Neural progenitor cell (in vitro differentiated cells): Measurements from ENCODE around the gene CCDC178. TPM values are rescaled to one million over a fixed set of nuclear protein-coding genes. Genes with fewer than 3 reads are reported as not detected.

Experiments used
- DNase-seq: peaks from one replicate; pipeline ENCODE4 v3.0.0-alpha.2; 2016; ENCODE audit warnings: low spot score
- H2AFZ ChIP-seq: fragments of 200-600 bp; sonication (generic); replicated peaks from 2 replicates; pipeline ENCODE4 v1.6.1; 2016; ENCODE audit warnings: antibody characterized with exemption
- H3F3A ChIP-seq: fragments of 200-600 bp; sonication (generic); 2 replicates; pipeline ENCODE4 v1.6.1; 2016; ENCODE audit warnings: antibody characterized with exemption, low read depth
- H3K27ac ChIP-seq: fragments of 200-600 bp; sonication (generic); 2 replicates; pipeline ENCODE4 v1.5.1; 2016; ENCODE audit warnings: mild to moderate bottlenecking
- H3K27me3 ChIP-seq: fragments of 200-600 bp; sonication (generic); 2 replicates; pipeline ENCODE4 v1.6.1; 2016; ENCODE audit warnings: mild to moderate bottlenecking, moderate library complexity
- H3K36me3 ChIP-seq: fragments of 200-600 bp; sonication (generic); 2 replicates; pipeline ENCODE4 v1.5.1; 2016
- H3K4me1 ChIP-seq: fragments of 200-600 bp; sonication (generic); 2 replicates; pipeline ENCODE4 v1.6.1; 2016; ENCODE audit warnings: mixed run types
- H3K4me2 ChIP-seq: fragments of 200-600 bp; sonication (generic); 2 replicates; pipeline ENCODE4 v1.6.1; 2016
- H3K4me3 ChIP-seq: fragments of 200-600 bp; sonication (generic); 2 replicates; pipeline ENCODE4 v1.5.1; 2016
- H3K79me2 ChIP-seq: fragments of 200-600 bp; sonication (generic); 2 replicates; pipeline ENCODE4 v1.6.1; 2016; ENCODE audit warnings: low read depth
- H3K9ac ChIP-seq: fragments of 200-600 bp; sonication (generic); 2 replicates; pipeline ENCODE4 v1.6.1; 2016
- H3K9me3 ChIP-seq: fragments of 200-600 bp; sonication (generic); 2 replicates; pipeline ENCODE4 v1.5.1; 2016; ENCODE audit warnings: low read depth
- H4K20me1 ChIP-seq: fragments of 200-600 bp; sonication (generic); 2 replicates; pipeline ENCODE4 v1.6.1; 2016; ENCODE audit warnings: low read depth
- H3K27ac Mint-ChIP-seq: 3 replicates; pipeline ENCODE4 v1.8.0; 2021; ENCODE audit warnings: mixed read lengths
- H3K27me3 Mint-ChIP-seq: 2 replicates; pipeline ENCODE4 v1.8.0; 2022; ENCODE audit warnings: low read depth, mild to moderate bottlenecking, inconsistent platforms, moderate library complexity, mixed read lengths; ENCODE audit not compliant: insufficient read depth
- H3K36me3 Mint-ChIP-seq: 3 replicates; pipeline ENCODE4 v1.8.0; 2021; ENCODE audit warnings: mixed read lengths
- H3K4me1 Mint-ChIP-seq: 3 replicates; pipeline ENCODE4 v1.8.0; 2021; ENCODE audit warnings: mixed read lengths
- H3K4me3 Mint-ChIP-seq: 3 replicates; pipeline ENCODE4 v1.8.0; 2021; ENCODE audit warnings: mild to moderate bottlenecking, moderate library complexity, mixed read lengths
- H3K9me3 Mint-ChIP-seq: 3 replicates; pipeline ENCODE4 v1.8.0; 2020; ENCODE audit warnings: mixed read lengths
- CTCF ChIP-seq: fragments of 200-600 bp; sonication (generic); IDR thresholded peaks from 2 replicates; pipeline ENCODE4 v1.5.1; 2017; ENCODE audit warnings: antibody characterized with exemption, mild to moderate bottlenecking
- EZH2 ChIP-seq: fragments of 200-600 bp; sonication (generic); IDR thresholded peaks from 2 replicates; pipeline ENCODE4 v1.6.1; 2017; ENCODE audit warnings: antibody characterized with exemption, mild to moderate bottlenecking, moderate library complexity
- EZH2phosphoT487 ChIP-seq: fragments of 200-600 bp; sonication (generic); IDR thresholded peaks from 2 replicates; pipeline ENCODE4 v1.6.1; 2017; ENCODE audit warnings: antibody characterized with exemption
- total RNA-seq: library from RNA; depleted of rRNA; stranded (reverse); fragments of >200 nt; gene quantifications from 2 replicates; pipeline ENCODE4 v1.2.3, GENCODE V29; 2015; ENCODE audit warnings: low replicate concordance

Gene CCDC178
- total RNA-seq, 1 donor from 2014 or later = 0.51 TPM

GRCh38 chr18:33212363-33212762 is 228.2 kb downstream of the CCDC178 start:
- H3K27me3 Mint-ChIP-seq = no peaks in the 10 kb centered on the region
- Histone ChIP-seq H3K36me3 (no peaks in the 10 kb centered on the region), H3K4me3 (no peak overlapping the region), H3K9ac (no peak overlapping the region), H3K4me2 (no peak overlapping the region), H2AFZ (no peak overlapping the region), H3K79me2 (no peaks in the 10 kb centered on the region), H3K27ac (no peak overlapping the region), H3K9me3 (no peaks in the 10 kb centered on the region), H3K4me1 (no peaks in the 10 kb centered on the region), H4K20me1 (no peaks in the 10 kb centered on the region), H3K27me3 (peaks cover 8% of the 10 kb centered on the region), H3F3A (no peaks in the 10 kb centered on the region)
- no peaks in the 10 kb centered on the region for H3K4me1 Mint-ChIP-seq
- no peak for TF ChIP-seq CTCF
- no peak for TF ChIP-seq EZH2phosphoT487
- no peak for TF ChIP-seq EZH2
- H3K4me3 Mint-ChIP-seq = no peak overlapping the region
- DNase-seq = no peak
- H3K27ac Mint-ChIP-seq = no peak overlapping the region
- H3K36me3 Mint-ChIP-seq = no peaks in the 10 kb centered on the region
- H3K9me3 Mint-ChIP-seq = no peaks in the 10 kb centered on the region

GRCh38 chr18:33210575-33211189 is 229.8 kb downstream of the CCDC178 start:
- Histone ChIP-seq H3K79me2 (no peaks in the 10 kb centered on the region), H3K27me3 (peaks cover 8% of the 10 kb centered on the region), H3K9me3 (no peaks in the 10 kb centered on the region), H3F3A (no peaks in the 10 kb centered on the region), H2AFZ (no peak overlapping the region), H3K9ac (no peak overlapping the region), H3K27ac (no peak overlapping the region), H4K20me1 (no peaks in the 10 kb centered on the region), H3K36me3 (no peaks in the 10 kb centered on the region), H3K4me3 (no peak overlapping the region), H3K4me1 (no peaks in the 10 kb centered on the region), H3K4me2 (no peak overlapping the region)
- Mint-ChIP-seq H3K27me3 (no peaks in the 10 kb centered on the region), H3K4me3 (no peak overlapping the region), H3K36me3 (no peaks in the 10 kb centered on the region), H3K27ac (no peak overlapping the region), H3K4me1 (no peaks in the 10 kb centered on the region), H3K9me3 (no peaks in the 10 kb centered on the region)
- TF ChIP-seq EZH2phosphoT487 (no peak), CTCF (peak; percentile 73)
- peak; percentile 65 for DNase-seq

- no peaks in the 10 kb centered on the region for H3K4me1 ChIP-seq
- TF ChIP-seq EZH2phosphoT487 (no peak), EZH2 (no peak), CTCF (no peak)
- Mint-ChIP-seq H3K36me3 (no peaks in the 10 kb centered on the region), H3K9me3 (no peaks in the 10 kb centered on the region), H3K4me1 (peaks cover 10% of the 10 kb centered on the region), H3K4me3 (no peak overlapping the region), H3K27me3 (peaks cover 3% of the 10 kb centered on the region), H3K27ac (no peak overlapping the region)
- no peaks in the 10 kb centered on the region for H3K36me3 ChIP-seq
- no peak for DNase-seq
- no peak overlapping the region for H3K4me3 ChIP-seq
- H3F3A ChIP-seq = no peaks in the 10 kb centered on the region
- H3K27ac ChIP-seq = no peak overlapping the region
- H3K9ac ChIP-seq = no peak overlapping the region
- H3K27me3 ChIP-seq = peaks cover 8% of the 10 kb centered on the region
- H3K4me2 ChIP-seq = no peak overlapping the region
- no peaks in the 10 kb centered on the region for H4K20me1 ChIP-seq
- H2AFZ ChIP-seq = no peak overlapping the region
- H3K9me3 ChIP-seq = no peaks in the 10 kb centered on the region
- no peaks in the 10 kb centered on the region for H3K79me2 ChIP-seq
Measured at GRCh38 chr18:33205777-33206176, 234.7 kb downstream of the CCDC178 start.
